Naive thymus-derived CD8-positive, alpha-beta T cell (primary cell): ENCODE data around the gene PHLDA3. TPM values are rescaled to one million over a fixed set of nuclear protein-coding genes. Genes with fewer than 3 reads are reported as not detected.

ENCODE experiments used
- ATAC-seq, 2 donors: fragments of 150-1000 bp; cut with Tn5 transposase in 1 of 2; sonication (Bioruptor Pico), chemical (Tn5 transposase) in 1 of 2; 1 replicate in 1 of 2; 2 replicates in 1 of 2; pipeline ENCODE4 v1.10.0; 2021; ENCODE audit warnings: mild to moderate bottlenecking in 2 of 2, moderate library complexity in 2 of 2
- POLR2A ChIA-PET: fragments of 350-600 bp; sonication (Branson Sonifier 250); formaldehyde crosslinking; loops from one replicate; lab custom pipeline; 2021; ENCODE audit warnings: antibody characterized with exemption; lab: Charles Lee
- DNase-seq, 10 donors: peaks; one replicate each; pipeline versions ENCODE4 v3.0.0 to v3.0.0-alpha.2; 2020 to 2022
- H3K27ac Mint-ChIP-seq, 10 donors: one replicate each; pipeline ENCODE4 v1.8.0; 2020 to 2022; ENCODE audit warnings: mild to moderate bottlenecking in 10 of 10, mixed read lengths in 10 of 10, moderate library complexity in 4 of 10, inconsistent platforms in 1 of 10
- H3K27me3 Mint-ChIP-seq, 5 donors: one replicate each; pipeline ENCODE4 v1.8.0; 2021 to 2022; ENCODE audit warnings: mixed read lengths in 5 of 5
- H3K36me3 Mint-ChIP-seq, 3 donors: one replicate each; pipeline ENCODE4 v1.8.0; 2020 to 2022; ENCODE audit warnings: mixed read lengths in 3 of 3, mild to moderate bottlenecking in 2 of 3, inconsistent platforms in 1 of 3
- H3K4me1 Mint-ChIP-seq, 4 donors: one replicate each; pipeline ENCODE4 v1.8.0; 2021 to 2022; ENCODE audit warnings: mixed read lengths in 4 of 4
- H3K4me3 Mint-ChIP-seq, 10 donors: one replicate each; pipeline ENCODE4 v1.8.0; 2020 to 2022; ENCODE audit warnings: mild to moderate bottlenecking in 10 of 10, mixed read lengths in 10 of 10, moderate library complexity in 6 of 10, inconsistent platforms in 1 of 10
- H3K9me3 Mint-ChIP-seq, 9 donors: one replicate each; pipeline ENCODE4 v1.8.0; 2020 to 2022; ENCODE audit warnings: mixed read lengths in 9 of 9, mild to moderate bottlenecking in 3 of 9, inconsistent platforms in 1 of 9, moderate library complexity in 1 of 9
- polyA plus RNA-seq, 3 donors: library from polyadenylated mRNA; unstranded; fragments of 300-500 nt; fragmentation: Illumina TruSeq; gene quantifications; one replicate each; pipeline ENCODE4 v1.2.3, GENCODE V29; 2021
- total RNA-seq, 8 experiments: library from RNA in 2 of 8; stranded (reverse) in 2 of 8; gene quantifications; one replicate each; pipeline ENCODE4 v1.2.3 and lab custom pipeline; 2021 to 2026

Gene PHLDA3
- total and polyA plus RNA-seq, 5 experiments from 2014 or later, result 0.55 to 0.60 TPM; not detected in 3

DNA sequence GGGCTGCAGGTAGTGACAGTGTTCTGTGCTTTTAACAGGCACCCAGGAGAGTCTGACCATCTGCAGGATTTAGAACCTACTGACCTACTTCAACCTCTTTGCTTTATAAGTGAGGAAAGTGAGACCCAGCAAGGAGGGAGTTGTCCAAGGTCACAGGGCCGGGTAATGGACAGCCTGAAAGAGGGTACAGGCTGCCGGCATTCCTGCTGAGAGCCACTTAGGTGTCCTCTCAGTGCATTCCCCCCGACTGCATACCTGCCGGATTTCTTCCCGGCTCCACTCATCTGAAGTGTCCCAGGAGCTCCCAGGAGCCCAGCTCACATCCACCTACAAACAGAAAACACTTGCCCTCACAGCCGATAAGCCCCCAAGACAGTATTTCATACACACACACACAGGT, 13.9 kb downstream of the PHLDA3 start:
- Mint-ChIP-seq H3K27me3 (peaks cover 0 to 22% (median 10%) of the 10 kb centered on the region in 5 donors), H3K9me3 (peaks cover 0 to 2% (median 0%) of the 10 kb centered on the region in 9 donors), H3K4me1 (peaks cover 0 to 3% (median 0%) of the 10 kb centered on the region in 4 donors), H3K27ac (no peak overlapping the region), H3K4me3 (no peak overlapping the region), H3K36me3 (no peaks in the 10 kb centered on the region)
- no peak for ATAC-seq
- POLR2A ChIA-PET, result no interaction called here
- no peak for DNase-seq

DNA sequence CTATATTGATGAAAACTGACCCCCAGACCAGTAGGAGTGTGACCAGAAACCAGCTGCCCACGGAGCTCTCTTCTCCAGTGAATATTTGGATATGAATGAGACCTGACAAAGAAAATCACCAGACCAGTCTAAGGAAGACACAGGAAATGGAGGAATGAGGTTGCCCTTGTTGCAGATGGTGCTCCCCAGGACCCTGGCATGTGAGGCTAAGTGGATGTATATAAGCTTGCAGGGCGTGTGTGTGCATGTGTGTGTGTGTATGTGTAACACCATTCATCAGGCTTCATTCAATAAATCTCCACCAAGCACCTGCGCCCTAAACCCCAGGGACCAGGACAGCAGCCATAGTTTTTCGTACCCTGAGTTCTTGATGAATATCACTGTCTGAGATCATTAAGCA, 14.4 kb downstream of the PHLDA3 start:
- POLR2A ChIA-PET, result no interaction called here
- no peak overlapping the region for H3K4me3 Mint-ChIP-seq
- H3K27ac Mint-ChIP-seq, result no peak overlapping the region
- peaks cover 1 to 27% (median 14%) of the 10 kb centered on the region in 5 donors for H3K27me3 Mint-ChIP-seq
- DNase-seq (no peak), ATAC-seq (no peak)
- H3K4me1 Mint-ChIP-seq, result peaks cover 0 to 3% (median 0%) of the 10 kb centered on the region in 4 donors
- H3K36me3 Mint-ChIP-seq, result no peaks in the 10 kb centered on the region
- H3K9me3 Mint-ChIP-seq, result peaks cover 0 to 2% (median 0%) of the 10 kb centered on the region in 9 donors

DNA sequence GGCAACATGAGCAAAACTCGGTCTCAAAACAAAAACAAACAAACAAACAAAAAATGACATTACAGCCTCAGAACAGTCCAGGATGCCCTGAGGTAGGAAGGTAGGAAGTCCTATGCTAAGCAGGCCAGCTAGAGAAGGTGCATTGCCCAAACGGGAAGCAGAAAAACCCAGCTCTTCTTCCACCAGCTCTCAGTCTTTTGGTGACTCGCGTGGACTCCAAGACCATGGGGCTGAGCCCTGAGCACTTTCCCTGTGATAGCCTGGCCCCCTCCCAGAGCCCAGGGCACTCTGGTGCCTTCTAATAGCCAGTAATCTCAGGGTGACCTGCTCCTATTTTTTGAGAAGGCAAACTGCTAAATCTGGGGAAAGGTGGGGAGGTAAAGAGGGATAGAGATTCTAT, 16.1 kb downstream of the PHLDA3 start:
- H3K27me3 Mint-ChIP-seq, result peaks cover 1 to 28% (median 16%) of the 10 kb centered on the region in 5 donors
- POLR2A ChIA-PET, result no interaction called here
- peaks cover 0 to 2% (median 0%) of the 10 kb centered on the region in 9 donors for H3K9me3 Mint-ChIP-seq
- ATAC-seq (no peak), DNase-seq (no peak)
- no peak overlapping the region for H3K4me3 Mint-ChIP-seq
- H3K4me1 Mint-ChIP-seq, result peaks cover 2 to 7% (median 3%) of the 10 kb centered on the region in 4 donors
- H3K36me3 Mint-ChIP-seq, result no peaks in the 10 kb centered on the region
- no peak overlapping the region for H3K27ac Mint-ChIP-seq

DNA sequence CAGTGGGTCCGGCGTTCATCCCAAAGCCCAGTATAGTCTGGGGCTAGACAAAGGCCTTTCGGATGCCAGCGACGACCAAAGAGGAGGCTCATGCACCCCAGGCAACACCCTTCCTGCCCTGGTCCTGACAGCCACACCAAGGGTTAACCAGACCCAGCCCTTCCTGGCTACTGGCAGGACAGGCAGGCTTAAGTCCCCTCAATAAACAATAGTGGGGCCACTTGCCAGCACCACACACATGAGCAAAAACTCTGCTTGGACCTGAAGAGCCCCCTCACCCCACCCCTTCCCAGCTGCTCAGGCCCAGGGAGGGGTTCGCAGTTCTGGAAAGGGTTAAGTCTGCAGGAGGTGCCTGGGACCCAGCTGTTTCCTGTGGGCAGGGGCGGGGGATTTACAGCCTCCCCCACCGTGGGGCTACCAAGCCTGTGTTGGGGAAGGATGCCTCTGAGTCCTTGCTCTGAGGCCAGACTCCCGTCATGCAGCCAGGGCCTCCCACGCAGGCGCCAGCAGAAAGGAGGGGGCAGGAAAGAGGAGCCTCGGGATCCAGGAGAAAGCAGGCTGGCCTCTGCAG, 18.2 kb downstream of the PHLDA3 start:
- Mint-ChIP-seq H3K36me3 (no peaks in the 10 kb centered on the region), H3K9me3 (peaks cover 0 to 2% (median 0%) of the 10 kb centered on the region in 9 donors), H3K4me3 (no peak overlapping the region), H3K4me1 (peaks cover 2 to 11% (median 4%) of the 10 kb centered on the region in 4 donors), H3K27ac (no peak overlapping the region), H3K27me3 (peaks cover 1 to 28% (median 17%) of the 10 kb centered on the region in 5 donors)
- POLR2A ChIA-PET, result no interaction called here
- no peak for ATAC-seq
- DNase-seq, result peak in 1 of 10 donors; percentile 47

DNA sequence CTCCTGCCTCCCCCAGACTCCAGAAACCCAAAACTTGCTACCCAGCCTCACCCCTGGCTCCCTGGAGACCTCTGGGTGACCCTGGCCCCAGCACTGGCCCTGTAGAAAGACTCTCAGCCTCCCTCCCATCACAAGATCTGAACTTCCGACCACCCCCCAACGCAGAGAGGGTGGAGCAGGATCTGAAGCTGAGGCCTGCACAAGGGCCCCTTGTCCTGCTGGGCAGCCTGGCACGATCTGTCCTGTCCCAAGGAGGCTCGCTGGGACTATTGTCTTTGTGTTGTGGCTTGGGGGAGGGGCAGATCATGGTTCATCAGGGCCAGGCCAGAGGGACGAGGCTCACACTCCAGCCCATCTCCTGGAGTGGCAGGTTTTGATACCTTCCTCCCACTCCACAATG, 20.0 kb downstream of the PHLDA3 start:
- Mint-ChIP-seq H3K4me1 (peaks cover 2 to 9% (median 4%) of the 10 kb centered on the region in 4 donors), H3K9me3 (peaks cover 0 to 2% (median 0%) of the 10 kb centered on the region in 9 donors), H3K36me3 (no peaks in the 10 kb centered on the region), H3K27ac (peak overlapping the region in 1 of 10 donors; percentile 34), H3K4me3 (no peak overlapping the region), H3K27me3 (peaks cover 1 to 28% (median 13%) of the 10 kb centered on the region in 5 donors)
- POLR2A ChIA-PET, result no interaction called here
- ATAC-seq, result no peak
- peak in 1 of 10 donors; percentile 60 for DNase-seq

DNA sequence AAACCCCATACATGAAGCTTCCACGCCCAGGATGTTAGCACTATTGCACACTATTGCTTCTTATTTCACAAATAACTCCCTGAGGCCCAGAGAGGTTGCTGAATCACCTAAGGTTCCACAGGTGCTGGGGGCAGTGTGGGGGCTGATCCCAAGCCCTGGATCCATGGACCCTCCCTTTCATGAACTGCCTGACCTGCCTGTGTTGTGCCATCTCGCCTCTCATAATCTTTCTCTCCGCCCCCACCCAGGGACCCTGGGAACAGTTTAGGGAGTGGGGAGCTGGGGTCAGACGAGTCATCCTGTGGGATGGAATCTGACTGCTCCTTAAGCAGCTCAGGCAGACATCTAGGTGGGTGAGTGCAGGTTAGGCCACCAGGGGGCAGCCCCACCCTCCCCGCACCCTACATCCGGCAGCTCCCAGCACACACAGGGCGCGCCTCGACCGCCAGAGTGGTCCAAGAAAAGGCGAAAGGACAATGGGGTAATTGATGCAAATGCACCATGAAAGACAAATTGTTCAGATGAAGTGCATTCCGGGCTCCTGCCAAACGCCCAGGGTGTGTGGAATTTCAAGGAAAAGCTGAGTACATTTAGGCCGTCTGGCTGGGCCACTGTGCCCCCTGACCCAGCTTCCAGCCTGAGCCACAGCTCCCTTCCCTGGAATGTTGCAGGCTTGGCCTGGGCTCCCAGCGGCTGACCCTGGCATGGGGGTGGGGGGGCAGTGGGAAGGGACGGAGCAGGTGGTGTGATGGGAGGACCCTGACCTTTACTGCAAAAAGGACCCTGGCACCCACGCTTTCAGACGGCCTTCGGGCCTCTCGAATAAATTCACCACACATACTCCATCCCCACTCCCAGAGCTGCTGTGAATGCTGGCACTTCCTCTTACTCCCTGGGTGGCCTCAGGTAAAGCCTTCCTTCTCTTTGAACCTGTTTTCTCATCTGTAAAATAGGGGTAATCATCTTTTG, 20.8 kb downstream of the PHLDA3 start:
- Mint-ChIP-seq H3K4me3 (no peak overlapping the region), H3K27ac (no peak overlapping the region), H3K4me1 (peaks cover 2 to 8% (median 4%) of the 10 kb centered on the region in 4 donors), H3K9me3 (peaks cover 0 to 2% (median 0%) of the 10 kb centered on the region in 9 donors), H3K36me3 (no peaks in the 10 kb centered on the region), H3K27me3 (peaks cover 1 to 27% (median 15%) of the 10 kb centered on the region in 5 donors)
- DNase-seq, result peak in 8 of 10 donors; percentile 19 to 67 (median 36)
- POLR2A ChIA-PET, result no interaction called here
- ATAC-seq, result peak; percentile 79 to 87

DNA sequence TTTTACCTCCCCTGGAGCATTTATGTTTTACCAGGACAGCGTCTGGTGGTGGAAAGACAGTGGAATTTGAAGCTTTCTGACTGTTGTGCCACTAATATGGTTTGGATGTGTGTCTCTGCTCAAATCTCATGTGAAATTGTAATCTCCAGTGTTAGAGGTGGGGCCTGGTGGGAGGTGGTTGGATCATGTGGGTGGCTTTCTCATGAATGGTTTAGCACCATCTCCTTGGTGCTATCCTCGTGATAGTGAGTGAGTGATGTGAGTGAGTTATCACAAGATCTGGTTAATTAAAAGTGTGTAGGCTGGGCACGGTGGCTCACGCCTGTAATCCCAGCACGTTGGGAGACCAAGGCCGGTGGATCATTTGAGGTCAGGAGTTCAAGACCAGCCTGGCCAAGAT, 23.7 kb downstream of the PHLDA3 start:
- H3K4me1 Mint-ChIP-seq, result peaks cover 2 to 8% (median 4%) of the 10 kb centered on the region in 4 donors
- ATAC-seq, result no peak
- H3K36me3 Mint-ChIP-seq, result no peaks in the 10 kb centered on the region
- H3K27me3 Mint-ChIP-seq, result peaks cover 1 to 16% (median 13%) of the 10 kb centered on the region in 5 donors
- H3K4me3 Mint-ChIP-seq, result no peak overlapping the region
- H3K9me3 Mint-ChIP-seq, result peaks cover 0 to 5% (median 0%) of the 10 kb centered on the region in 9 donors
- H3K27ac Mint-ChIP-seq, result no peak overlapping the region
- POLR2A ChIA-PET, result no interaction called here
- peak in 1 of 10 donors; percentile 18 for DNase-seq

DNA sequence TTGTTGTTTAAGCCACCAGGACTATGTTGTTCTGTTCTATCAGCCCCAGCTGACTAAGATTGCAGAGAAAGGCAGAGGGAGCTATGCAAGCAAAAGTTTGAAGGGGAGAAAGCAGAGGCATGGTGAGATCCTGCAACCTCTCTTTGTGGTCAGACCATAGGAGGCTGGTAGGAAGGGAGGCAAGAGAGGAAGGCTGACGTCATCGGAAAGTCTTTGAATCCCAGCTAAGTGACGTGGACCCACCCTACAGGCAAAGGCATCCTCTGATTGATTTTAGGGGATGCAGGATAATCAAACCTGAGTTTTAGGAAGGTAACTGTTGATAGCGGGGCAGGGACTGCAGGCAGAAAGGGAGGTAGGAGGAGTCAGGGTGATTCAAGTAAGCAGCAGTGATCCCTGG, 24.2 kb downstream of the PHLDA3 start:
- DNase-seq, result no peak
- H3K9me3 Mint-ChIP-seq, result peaks cover 0 to 5% (median 0%) of the 10 kb centered on the region in 9 donors
- ATAC-seq, result no peak
- peaks cover 2 to 15% (median 9%) of the 10 kb centered on the region in 5 donors for H3K27me3 Mint-ChIP-seq
- H3K27ac Mint-ChIP-seq, result no peak overlapping the region
- H3K36me3 Mint-ChIP-seq, result no peaks in the 10 kb centered on the region
- POLR2A ChIA-PET, result no interaction called here
- no peak overlapping the region for H3K4me3 Mint-ChIP-seq
- H3K4me1 Mint-ChIP-seq, result peaks cover 2 to 8% (median 4%) of the 10 kb centered on the region in 4 donors

DNA sequence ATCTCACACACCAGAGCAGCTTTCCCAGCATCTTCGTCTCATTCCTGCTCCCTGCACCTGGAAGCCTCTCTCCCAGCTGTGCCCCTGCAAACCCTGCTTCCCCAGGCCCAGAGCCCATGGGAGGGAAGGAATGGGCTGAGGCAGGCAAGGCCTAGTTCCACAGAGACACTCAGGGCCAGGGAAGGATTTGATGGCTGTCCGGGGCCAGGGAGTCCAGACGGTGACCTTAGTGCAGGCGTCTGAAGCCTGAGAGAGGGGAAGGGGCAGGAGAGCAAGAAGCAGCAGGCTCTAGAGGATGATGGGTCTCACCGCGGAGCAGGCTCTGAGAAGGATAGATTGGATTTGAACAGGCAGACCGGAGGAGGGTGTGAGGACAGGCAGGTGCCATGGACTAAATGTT, 25.2 kb downstream of the PHLDA3 start:
- Mint-ChIP-seq H3K4me1 (peaks cover 2 to 8% (median 4%) of the 10 kb centered on the region in 4 donors), H3K36me3 (no peaks in the 10 kb centered on the region), H3K9me3 (peaks cover 0 to 5% (median 0%) of the 10 kb centered on the region in 9 donors), H3K27me3 (peaks cover 0 to 11% (median 10%) of the 10 kb centered on the region in 5 donors), H3K27ac (peak overlapping the region in 1 of 10 donors; percentile 42), H3K4me3 (no peak overlapping the region)
- ATAC-seq, result no peak
- no peak for DNase-seq
- POLR2A ChIA-PET, result no interaction called here

DNA sequence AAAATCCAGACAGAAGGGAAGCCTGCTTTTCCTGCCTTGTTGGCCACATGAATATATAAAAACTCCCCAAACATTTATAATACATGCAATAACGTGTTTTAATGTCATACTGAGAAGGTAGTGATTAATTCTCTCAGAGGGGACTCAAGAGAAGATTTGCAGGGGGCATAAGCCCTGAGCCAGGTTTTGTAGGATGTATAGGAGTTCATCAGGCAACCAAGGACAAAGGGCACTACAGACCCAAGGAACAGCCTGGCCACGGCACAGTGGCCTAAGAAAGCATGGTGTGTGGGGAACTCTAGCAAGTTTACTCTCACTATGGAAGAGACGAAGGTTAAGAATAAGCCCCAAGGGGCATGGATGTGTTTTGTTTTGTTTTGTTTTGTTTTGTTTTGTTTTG, 32.0 kb downstream of the PHLDA3 start:
- Mint-ChIP-seq H3K27ac (no peak overlapping the region), H3K4me3 (no peak overlapping the region), H3K4me1 (peaks cover 0 to 6% (median 5%) of the 10 kb centered on the region in 4 donors), H3K9me3 (peaks cover 0 to 5% (median 0%) of the 10 kb centered on the region in 9 donors), H3K27me3 (peaks cover 11 to 32% (median 20%) of the 10 kb centered on the region in 5 donors), H3K36me3 (no peaks in the 10 kb centered on the region)
- peak in 1 of 10 donors; percentile 3 for DNase-seq
- ATAC-seq, result no peak
- POLR2A ChIA-PET, result no interaction called here

DNA sequence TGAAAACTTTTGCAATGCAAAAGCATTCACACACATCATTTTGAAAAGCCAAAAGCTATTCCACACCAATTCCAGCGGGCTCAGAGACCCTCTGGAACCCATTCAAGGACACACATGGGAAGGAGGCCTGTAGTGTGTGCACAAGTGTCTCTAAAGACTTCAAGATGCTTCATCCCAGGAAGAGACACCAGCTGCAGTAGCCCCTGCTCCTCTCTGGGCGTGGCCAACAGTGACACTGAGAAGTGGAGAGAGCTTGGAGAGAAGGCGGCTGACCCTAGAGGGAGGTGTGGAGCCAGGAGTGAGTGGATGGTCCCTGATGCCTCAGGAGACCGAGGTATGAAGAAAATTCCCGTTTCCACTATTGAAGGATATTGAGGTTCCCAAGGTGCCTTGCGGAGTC, 32.6 kb downstream of the PHLDA3 start:
- Mint-ChIP-seq H3K9me3 (peaks cover 0 to 5% (median 0%) of the 10 kb centered on the region in 9 donors), H3K27ac (no peak overlapping the region), H3K4me1 (peaks cover 0 to 6% (median 5%) of the 10 kb centered on the region in 4 donors), H3K27me3 (peaks cover 11 to 35% (median 20%) of the 10 kb centered on the region in 5 donors), H3K4me3 (no peak overlapping the region), H3K36me3 (no peaks in the 10 kb centered on the region)
- POLR2A ChIA-PET, result no interaction called here
- peak in 1 of 10 donors; percentile 18 for DNase-seq
- ATAC-seq, result no peak

DNA sequence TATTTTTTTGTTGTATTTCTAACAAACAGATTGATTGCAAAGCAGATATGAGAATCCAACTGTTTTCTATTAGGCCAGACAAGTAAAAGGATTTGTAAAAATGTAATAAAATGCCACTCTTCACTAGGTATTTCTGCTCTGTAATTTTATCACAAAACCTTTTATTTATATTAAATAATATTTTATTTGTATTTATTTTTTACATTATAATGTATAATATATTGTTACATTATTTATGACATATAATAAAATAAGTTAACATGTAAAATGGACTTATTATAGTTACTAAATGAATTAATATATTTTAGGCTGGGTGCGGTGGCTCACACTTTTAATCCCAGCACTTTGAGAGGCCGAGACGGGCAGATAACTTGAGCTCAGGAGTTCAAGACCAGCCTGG, 34.7 kb downstream of the PHLDA3 start:
- H3K27me3 Mint-ChIP-seq, result peaks cover 14 to 40% (median 32%) of the 10 kb centered on the region in 5 donors
- no peak for ATAC-seq
- no peaks in the 10 kb centered on the region for H3K9me3 Mint-ChIP-seq
- DNase-seq, result no peak
- POLR2A ChIA-PET, result no interaction called here
- peaks cover 0 to 6% (median 5%) of the 10 kb centered on the region in 4 donors for H3K4me1 Mint-ChIP-seq
- H3K27ac Mint-ChIP-seq, result no peak overlapping the region
- H3K4me3 Mint-ChIP-seq, result no peak overlapping the region
- H3K36me3 Mint-ChIP-seq, result no peaks in the 10 kb centered on the region
